NCI-H2227 (cell line): ENCODE results near the gene TPSG1.

Experiments
- DNase-seq: peaks from one replicate; lab custom pipeline; 2025; ENCODE audit not compliant: unreplicated experiment; lab: John Stamatoyannopoulos, UW

Gene TPSG1

DNA sequence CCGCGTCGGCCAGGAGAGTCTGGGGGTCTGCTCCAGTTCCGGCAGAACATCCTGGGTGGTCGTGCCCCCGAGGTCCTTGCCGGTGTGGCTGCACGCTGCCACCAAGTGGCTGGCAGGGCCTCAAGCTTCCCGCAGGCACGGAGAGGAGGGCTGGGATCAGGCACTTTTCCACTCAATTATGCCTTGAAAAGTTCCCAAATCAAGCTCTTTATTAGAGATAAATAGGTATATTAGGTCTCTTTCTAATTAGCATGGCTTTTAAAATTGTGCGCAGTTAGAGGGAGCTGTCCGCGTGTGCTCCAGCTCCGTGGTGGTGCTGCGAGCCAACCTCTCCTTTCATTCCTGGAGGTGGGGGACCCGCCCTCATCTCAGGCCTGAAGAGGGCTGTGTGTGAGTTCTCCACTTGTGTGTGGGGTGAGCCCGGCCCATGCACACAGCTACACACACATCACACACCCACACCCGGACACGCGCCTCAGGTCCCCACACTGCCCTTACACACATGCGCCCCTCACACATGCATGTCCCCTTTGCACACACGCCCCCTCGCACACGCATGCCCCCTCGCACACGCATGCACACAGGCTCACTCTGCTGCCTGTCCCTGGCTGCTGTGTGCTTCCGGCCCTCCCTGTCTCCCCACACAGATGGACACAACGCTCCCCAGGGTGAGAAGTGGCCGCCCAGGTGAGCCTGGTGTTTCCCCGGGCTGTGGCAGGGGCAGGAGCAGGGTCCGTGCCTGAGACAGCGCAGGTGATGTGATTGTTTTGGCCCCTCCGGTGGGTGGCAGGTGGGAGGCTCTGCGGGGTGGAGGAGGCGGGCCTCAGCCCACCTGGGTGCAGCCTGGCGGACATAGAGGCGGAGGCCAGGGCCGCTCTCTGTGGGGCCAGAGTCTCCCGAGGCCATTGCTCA is 43.4 kb downstream of the TPSG1 start:
- DNase-seq = no peak

DNA sequence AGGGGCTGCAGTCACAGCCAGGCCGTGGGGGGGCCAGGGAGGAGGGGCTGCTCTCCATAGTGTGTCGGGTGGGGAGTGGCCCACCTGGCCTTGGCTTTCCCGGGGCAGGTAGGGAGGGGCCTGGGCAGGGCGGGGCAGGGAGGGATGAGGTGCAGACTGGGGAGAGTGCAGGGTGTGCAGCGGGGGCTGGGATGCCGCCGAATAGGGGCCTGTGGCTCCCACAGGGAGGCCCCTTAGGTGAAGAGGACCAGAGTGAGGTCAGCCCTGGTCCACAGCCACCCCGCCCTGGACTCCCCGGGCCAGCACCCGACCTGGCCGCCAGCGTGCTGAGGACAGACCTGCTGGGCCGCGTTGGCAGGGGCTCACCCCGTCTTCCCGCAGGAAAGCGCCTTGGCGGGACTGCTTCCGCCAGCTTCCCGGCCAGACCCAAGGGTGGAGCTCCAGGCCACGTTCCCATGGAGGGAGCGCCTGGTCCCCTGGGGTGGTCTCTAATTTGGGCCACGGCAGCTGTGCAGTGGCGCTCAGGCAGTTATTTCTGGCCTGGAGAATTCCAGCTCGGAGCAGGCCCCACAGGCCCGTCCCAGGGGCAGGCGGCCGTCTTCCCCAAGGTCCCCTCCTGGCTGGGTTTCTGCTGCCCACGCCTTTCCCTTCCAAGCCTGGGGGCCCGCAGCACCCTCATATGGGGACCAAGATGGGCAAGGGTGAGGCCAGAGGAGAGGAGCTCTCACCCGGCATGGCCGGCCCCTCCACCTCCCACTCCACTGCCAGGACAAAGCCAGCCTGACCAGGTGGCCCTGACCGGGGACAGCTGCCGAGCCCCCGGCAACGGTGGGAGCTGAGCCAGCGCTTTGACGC is 44.3 kb downstream of the TPSG1 start:
- no peak for DNase-seq

DNA sequence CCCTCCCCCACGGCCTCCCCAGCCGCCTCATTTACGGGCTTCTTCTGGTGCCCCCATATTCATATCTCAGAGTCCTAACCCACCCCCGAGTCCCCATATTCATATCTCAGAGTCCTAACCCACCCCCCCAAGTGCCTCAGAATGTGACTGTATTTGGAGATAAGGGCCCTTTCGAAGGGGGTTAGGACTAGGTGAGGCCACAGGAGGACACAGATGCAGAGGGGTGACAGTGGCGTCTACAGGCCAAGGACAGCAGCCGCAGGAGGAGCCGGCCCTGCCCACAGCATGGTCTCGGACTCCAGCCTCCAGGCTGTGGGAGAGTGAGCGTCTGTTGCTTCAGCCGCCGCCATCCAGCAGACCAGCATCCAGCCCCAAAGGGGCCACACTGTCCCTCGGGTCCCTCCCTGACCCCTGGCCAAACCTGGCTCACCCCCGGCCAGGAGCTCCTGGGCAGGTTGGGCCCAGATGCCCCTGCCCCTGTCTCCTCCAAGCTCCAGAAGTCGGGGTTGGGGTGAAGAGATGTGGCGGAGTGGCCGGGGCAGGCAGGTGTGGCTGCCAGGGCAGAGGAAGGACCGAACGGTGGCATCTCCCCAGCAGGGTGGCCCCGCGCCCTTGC is 46.7 kb downstream of the TPSG1 start:
- no peak for DNase-seq

GRCh38 chr16:1177750-1178149 is 47.3 kb downstream of the TPSG1 start:
- DNase-seq = no peak

- DNase-seq = no peak
Observed at GRCh38 chr16:1177053-1177452, 48.0 kb downstream of the TPSG1 start.

GRCh38 chr16:1176280-1176897 is 48.7 kb downstream of the TPSG1 start:
- DNase-seq = no peak

GRCh38 chr16:1175566-1176279 is 49.3 kb downstream of the TPSG1 start:
- DNase-seq = no peak

DNA sequence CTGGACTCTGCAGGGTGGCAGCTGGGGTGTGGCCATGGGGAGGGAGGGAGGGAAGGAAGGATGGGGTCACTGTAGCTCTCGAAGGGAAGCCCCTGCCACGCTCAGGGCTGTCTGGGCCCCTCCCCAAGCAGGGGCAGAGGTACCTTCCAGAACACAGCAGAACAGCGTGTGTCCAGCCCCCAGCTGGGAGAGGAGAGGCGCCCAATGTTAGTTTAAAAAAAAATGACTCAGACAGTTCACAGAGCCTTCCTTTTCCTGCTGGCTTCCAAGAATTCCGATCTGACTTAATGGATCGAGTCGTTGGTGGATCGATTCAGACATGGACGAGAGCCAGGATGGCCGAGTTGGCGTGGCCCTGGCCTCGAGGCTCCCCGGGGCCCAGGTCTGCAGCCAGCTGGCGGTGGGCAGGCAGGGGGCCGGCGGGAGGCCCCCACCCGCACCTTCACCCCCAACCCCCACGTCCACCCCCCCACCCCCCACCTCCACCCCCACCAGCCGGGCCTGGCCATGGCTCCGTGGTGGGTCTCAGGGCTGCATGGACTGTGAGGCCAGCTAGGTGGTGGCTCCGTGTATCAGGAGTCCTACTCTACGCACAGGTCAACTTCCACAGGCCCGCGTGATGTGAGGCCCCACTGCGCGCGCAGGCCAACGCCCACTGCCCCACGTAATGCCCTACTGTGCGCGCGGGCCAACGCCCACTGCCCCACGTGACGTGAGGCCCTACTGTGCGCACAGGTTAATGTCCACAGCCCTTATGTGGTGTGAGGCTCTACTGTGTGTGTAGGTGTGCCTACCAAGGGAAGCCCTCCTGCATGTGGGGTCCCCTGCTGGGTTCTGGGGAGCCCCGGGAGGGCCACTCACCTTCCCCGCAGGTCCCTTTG is 50.4 kb downstream of the TPSG1 start:
- no peak for DNase-seq

DNA sequence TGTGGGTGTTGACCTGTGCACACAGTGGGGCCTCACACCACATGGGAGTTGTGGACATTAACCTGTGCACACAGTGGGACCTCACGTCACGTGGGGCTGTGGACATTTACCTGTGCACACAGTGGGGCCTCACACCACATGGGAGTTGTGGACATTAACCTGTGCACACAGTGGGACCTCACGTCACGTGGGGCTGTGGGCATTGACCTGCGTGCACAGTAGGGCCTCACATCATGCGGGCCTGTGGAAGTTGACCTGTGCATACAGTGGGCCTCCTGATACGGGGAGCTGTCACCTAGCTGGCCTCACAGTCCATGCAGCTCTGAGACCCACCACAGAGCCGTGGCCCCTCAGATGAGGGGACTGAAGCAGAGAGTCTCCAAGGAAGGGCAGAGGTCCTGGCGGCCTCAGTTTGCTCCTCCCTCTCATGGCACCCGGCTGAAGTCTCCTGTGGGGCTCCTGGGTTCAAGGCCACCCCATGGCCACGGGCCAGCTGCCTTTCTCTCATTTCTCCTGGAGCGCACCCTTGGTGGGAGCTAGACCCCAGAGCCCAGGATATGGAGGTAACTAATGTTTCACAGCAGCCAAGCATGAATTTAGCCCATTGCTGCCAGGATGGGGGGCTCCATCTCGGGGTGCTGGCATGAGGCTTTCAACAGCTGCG is 51.1 kb downstream of the TPSG1 start:
- no peak for DNase-seq

DNA sequence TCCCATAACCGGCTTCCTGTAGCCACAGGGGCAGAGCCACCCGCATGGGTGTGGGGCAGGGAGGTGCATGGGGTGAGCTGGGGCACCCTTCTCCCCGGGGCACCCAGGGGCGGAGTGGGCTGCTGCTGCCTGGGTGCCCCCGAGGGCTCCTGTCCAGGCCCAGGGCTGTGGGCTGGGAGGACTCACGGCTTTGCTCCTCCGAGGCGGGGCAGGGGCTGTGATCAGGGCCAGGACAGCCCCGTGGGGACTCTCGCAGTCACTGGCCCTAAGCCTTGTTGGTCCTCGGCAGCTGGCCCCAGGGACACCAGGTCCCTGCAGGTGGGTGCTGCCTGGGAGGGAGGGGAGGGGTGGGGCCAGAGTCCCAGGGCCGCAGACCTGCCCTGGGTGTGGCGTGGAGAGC is 52.4 kb downstream of the TPSG1 start:
- no peak for DNase-seq

DNA sequence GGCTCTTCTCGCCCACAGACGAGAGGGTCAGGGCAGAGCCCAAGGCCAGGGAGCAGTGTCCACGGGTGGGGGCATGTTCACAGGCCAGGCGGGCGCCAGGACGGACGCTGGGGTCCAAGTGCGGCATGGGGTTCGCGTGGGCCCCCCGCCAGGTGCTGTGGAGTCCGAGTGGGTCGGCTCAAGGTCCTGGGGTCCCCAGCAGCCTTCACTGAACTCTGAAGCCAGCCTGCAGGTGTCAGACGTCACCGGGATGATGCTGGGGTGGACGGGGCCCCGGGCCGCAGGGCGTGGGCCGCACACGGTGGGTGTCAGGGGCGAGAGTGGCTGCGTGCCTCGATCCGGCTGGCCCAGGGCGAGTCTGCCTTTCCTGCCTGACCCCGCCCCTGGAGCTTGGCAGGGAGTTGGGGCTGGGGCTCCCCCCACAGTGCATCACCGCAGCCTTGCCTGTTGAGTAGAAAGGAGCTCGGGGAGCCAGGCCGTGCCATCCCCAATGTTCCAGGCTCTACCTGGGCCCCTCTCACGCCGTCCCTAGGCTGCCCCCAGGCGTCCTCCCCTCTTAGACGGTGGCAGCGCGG is 53.1 kb downstream of the TPSG1 start:
- no peak for DNase-seq
